ENCODE data around the gene EGFL8.

Gene EGFL8

DNA sequence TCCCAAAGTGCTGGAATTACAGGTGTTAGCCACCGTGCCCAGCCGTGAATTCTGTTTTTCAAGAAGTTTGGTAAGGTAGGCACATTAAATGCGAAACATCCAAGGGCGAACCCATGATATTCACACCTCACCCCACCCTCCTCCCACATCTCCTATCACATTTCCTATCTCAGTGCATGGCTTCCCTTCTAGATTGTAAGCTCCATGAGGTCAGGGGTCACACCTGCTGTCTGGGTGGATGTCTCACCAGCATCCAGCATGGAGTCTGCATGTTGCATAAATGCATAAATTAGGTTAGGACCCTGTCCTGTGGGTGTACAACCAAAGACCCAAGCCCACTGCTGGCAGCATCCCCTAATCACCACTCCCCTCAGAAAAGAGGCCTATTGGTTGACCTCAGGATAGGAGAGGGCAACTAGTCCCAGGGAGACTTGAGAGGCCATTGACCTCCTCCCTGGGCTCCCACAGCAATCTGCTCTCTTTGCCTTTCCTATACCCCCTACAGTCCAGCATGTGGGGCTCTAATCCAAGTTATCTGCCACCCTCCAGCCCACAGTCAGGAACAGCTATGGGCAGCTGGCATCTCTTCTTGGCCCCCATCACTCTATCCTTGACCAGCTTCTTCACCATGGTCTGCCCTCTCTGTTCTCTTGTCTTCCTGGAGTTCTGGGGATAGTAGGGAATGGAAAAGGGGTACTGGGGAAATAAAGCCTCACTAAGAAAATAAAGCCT lies 16.8 kb upstream of the EGFL8 start:
- DNase-seq = no peak

- no peak for DNase-seq
These were observed 15.9 kb upstream of the EGFL8 start for GRCh38 chr6:32148289-32149091.

DNA sequence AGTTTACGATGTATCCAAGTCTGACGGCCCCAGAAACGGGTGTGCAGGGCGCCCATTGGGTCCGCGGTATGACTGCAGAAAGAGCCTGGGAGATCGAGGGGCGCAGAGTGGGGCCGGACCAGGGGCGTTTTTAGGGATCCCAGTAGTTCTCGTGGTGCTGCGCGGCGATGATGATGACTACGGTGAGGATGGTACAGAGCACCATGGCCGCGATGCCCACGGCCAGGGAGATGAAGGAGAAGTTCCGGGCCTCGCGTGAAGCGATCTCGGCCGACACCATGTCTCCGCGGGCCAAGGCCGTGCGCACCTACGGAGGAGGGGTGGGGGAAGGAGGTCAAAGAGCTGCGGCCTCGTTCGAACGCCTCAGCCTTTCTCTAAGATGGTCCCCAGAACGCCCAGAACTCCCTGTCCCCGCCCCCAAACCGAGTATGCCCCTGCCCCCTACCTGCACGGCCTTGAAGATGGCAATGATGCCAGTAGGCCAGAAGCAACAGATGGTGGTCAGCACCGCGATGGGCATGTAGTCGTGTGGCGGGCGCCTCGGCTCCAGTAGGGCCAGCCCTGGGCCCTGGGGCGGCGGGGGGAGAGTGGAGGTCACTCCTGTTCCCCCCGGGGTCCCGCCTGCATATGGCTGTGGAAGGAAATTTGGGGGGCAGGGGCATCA lies 15.2 kb upstream of the EGFL8 start:
- DNase-seq = no peak

- DNase-seq = no peak
These were observed 14.2 kb upstream of the EGFL8 start for GRCh38 chr6:32149932-32150870.

- no peak for DNase-seq
These were observed 13.1 kb upstream of the EGFL8 start for GRCh38 chr6:32151181-32151862.

- no peak for DNase-seq
These were observed 12.3 kb upstream of the EGFL8 start, which contains the start of gene PRRT1 for GRCh38 chr6:32151863-32152768. PRRT1 (minus strand) TSS chr6:32151939; CDS start chr6:32151827, 112 bp downstream.

- no peak for DNase-seq
These were observed 11.4 kb upstream of the EGFL8 start for GRCh38 chr6:32152769-32153563.

GRCh38 chr6:32153564-32154513 lies 10.6 kb upstream of the EGFL8 start, which contains the start of gene PPT2:
PPT2 (plus strand) TSS chr6:32154141; CDS start chr6:32154595, 454 bp downstream.
- DNase-seq = peak; percentile 61

DNA sequence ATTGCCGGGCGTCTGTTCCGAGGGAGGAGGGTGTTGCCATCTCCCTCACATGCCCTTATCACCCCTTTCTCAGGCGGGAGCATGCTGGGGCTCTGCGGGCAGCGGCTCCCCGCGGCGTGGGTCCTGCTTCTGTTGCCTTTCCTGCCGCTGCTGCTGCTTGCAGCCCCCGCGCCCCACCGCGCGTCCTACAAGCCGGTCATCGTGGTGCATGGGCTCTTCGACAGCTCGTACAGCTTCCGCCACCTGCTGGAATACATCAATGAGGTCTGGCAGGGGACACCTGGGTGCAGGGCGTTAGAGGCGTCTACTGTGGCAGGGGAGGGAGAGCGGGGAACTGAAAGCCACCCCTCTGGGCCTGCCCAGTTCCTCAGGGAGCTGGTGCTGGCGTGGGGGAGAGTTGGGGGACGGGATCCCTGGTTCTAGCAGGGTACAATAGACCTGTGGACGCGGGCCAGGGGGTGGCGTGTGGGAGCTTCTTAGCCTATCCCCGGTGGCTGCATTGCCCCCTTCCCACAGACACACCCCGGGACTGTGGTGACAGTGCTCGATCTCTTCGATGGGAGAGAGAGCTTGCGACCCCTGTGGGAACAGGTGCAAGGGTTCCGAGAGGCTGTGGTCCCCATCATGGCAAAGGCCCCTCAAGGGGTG lies 9.8 kb upstream of the EGFL8 start:
- peak; percentile 46 for DNase-seq

DNA sequence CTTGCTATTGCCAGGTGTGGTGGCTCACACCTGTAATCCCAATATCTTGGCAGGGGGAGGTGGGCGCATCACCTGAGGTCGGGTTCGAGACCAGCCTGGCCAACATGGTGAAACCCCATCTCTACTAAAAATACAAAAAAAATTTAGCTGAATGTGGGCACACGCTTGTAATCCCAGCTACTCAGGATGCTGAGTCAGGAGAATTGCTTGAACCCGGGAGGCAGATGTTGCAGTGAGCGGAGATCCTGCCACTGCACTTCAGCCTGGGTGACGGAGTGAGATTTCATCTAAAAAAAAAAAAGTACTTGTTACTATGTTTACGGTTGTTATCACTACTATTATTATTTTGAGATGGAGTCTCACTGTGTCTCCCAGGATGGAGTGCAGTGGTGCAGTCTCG lies 7.5 kb upstream of the EGFL8 start:
- DNase-seq = no peak

DNA sequence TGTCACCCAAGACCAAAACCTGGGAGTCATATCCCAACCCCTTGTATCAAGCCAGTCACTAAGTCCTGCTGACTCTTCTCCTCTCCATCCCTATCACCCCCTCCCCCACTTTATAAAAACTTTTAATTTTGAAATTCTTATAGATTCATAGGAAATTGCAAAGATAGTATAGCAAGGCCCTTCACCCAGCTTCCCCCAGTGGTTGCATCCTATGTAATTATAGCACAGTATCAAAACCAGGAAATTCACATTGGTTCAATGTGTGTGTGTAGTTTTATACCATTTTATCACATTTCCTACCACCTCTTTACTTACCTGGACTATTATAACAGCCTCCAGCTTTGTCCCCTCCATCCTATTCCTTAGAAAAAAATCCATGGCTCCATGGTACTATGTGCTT lies 6.3 kb upstream of the EGFL8 start:
- DNase-seq = no peak

GRCh38 chr6:32163559-32164258 lies 686 bp upstream of the EGFL8 start:
- DNase-seq = no peak

DNA sequence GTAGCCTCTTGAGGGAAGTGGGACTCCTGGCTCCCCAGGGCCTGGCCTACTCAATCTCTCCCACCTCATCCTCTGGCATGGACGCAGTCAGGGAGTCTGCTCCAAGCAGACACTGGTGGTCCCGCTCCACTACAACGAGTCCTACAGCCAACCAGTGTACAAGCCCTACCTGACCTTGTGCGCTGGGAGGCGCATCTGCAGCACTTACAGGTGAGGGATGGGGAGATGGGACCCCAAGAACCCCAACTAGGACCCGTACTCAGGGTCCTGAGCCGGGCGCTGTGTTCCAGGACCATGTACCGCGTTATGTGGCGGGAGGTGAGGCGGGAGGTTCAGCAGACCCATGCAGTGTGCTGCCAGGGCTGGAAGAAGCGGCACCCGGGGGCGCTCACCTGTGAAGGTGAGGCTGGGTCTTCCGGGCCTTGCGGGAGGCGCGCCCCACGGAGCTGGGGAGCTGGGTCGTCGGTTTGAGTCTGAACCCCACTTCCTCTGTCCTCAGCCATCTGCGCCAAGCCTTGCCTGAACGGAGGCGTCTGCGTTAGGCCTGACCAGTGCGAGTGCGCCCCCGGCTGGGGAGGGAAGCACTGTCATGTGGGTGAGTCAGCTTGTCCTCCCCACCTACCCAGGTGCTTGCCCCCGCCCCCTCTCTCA lies 2.1 kb downstream of the EGFL8 start:
- DNase-seq = peak; percentile 28

DNA sequence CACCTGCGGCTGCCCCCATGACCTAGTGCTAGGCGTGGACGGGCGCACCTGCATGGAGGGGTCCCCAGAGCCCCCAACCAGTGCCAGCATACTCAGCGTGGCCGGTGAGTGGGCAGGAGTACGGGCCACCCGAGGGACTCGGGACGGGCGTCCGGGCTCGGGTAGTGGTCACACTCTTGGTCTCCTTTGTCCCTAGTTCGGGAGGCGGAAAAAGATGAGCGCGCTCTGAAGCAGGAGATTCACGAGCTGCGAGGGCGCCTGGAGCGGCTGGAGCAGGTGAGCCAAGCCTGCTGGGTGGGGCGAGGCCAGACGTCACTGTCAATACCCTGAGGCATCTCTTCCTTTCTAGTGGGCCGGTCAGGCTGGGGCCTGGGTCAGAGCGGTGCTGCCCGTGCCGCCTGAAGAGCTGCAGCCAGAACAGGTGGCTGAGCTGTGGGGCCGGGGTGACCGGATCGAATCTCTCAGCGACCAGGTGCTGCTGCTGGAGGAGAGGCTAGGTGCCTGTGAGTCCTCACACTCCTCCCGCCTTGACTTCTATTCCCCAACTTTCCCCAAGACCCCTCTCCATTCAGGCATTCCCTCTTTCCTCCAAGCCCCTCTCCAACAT lies 2.9 kb downstream of the EGFL8 start:
- DNase-seq = peak; percentile 44

GRCh38 chr6:32167761-32168262 lies 3.4 kb downstream of the EGFL8 start:
- no peak for DNase-seq

DNA sequence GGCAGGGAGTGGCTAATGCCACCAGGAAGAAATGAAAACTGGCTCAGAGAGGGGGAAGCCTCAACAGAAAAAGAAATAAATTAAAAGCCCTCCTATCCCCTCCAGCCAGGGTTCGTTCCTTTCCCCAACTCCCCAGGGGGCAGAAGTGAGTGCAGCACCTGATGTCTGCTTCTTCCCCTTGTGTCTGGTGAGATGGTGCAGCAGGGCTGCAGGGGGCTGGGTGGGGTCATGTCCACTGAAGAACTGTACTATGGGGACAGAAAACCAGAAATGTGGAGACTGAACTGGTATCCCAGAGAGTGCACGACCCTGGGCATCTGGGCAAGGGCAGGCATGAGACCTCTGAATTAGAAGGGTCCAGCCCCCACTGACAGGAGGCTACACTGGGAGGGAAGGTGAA lies 4.0 kb downstream of the EGFL8 start:
- no peak for DNase-seq

Data from DMS153 (cell line).